Dedifferentiated amniotic fluid mesenchymal stem cell (primary cell): Measurements from ENCODE around the gene IDI1.
"Not testable (repeated sequence)": the region's sequence is repeated elsewhere in the genome, so short reads cannot be mapped to it uniquely, and the experiment has no call there.

Source experiments
- DNase-seq: peaks from one replicate; pipeline ENCODE4 v3.0.0-alpha.2; 2016; ENCODE audit errors: extremely low spot score

IDI1 gene

DNA sequence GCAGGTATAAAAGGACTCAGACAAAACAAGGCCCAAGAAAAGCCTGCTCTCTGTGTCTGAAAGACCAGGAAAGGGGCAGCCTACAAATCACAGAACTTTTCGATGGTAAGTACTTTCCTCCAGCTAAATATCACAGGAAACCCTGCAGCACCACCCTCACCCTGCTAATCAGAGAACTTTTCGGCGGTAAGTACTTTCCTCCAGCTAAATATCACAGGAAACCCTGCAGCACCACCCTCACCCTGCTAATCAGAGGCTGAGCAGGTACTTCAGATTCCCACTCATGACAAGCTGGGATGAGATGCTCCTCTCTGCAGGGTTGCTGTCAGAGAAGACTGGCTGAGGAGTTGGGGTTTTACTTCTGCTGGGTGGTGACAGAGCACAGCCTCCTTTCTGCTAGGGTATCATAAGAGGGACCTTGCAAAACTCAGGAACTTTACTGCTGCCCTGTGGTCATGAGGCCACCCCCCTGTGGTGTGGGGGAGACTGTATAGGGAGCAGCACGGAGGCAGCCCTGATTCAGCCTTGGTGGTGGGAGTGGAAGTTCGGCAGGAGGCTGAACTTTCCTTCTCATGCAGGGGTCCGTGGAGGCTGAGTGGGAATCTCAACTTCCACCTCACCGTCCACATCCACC is 14.4 kb upstream of the IDI1 start:
- DNase-seq = no peak

DNA sequence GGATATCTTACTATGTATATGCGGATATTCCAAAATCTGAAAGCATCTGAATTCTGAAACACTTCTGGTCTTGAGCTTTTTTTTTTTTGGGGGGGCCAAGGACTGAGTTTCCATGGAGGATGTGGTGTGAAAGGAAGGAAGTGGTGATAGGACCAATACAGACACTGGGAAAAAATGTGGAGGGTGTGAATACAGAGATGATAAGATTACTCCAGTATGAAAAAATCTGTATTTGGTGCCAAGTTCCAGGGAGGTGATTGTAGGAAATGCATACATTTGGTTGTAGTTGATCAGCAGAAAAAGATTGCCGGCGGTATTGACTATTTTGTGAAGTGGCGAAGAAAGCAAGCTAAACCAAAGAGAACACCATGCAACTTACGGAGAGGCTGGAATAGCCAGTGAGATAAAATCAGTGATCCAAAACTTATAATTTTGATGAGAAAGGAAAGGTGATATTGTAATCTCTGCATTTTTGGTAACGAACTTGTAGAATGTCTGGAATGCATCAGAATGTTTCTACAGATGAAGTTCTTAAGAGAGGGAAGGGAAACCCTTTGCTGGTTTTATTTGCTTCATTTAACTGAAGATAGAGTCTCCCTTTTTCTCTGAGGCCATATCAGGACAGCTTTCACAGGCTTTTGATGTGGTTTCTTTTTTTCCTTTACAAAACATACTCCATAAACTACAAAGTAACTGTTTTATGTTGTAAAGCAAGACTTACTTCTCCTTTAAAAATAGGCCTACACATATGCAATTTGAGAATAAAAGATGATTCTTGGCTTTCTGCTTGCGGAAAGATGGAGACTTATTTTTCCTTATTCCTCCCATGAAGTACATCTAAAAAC is 13.2 kb upstream of the IDI1 start:
- no peak for DNase-seq

DNA sequence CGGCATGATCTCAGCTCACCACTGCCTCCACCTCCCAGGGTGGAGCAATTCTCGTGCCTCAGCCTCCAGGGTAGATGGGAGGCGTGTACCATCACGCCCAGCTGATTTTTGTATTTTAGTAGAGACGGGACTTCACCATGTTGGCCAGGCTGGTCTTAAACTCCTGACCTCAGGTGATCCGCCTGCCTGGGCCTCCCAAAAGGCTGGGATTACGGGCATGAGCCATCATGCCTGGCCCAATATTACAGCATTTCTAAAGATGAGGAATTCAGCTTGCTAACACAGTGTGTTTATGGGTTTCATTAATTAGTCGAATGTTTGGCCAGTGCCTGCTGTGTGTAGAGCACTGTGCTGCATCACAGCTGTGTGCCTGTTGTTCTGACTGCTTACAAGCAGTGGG is 11.0 kb upstream of the IDI1 start:
- DNase-seq = no peak

DNA sequence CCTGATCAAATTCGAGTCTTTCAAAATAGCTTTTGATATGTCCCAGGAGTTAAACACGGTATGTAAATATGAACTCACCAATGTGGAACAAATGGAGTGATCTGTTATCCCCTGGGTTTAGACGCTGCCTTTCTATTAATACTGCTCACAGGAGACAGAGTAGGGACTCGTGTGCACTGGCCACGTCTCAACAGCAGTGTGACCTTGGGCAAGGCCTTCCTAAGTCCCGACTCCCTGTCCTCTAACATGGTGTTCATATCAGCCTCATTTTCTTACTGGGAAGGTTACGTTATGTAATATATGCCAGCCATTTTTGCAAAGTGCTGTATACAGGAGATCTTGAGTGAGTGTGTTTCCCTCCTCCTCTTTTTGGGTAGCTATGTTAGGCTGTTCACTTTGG is 9.1 kb upstream of the IDI1 start:
- DNase-seq = no peak

DNA sequence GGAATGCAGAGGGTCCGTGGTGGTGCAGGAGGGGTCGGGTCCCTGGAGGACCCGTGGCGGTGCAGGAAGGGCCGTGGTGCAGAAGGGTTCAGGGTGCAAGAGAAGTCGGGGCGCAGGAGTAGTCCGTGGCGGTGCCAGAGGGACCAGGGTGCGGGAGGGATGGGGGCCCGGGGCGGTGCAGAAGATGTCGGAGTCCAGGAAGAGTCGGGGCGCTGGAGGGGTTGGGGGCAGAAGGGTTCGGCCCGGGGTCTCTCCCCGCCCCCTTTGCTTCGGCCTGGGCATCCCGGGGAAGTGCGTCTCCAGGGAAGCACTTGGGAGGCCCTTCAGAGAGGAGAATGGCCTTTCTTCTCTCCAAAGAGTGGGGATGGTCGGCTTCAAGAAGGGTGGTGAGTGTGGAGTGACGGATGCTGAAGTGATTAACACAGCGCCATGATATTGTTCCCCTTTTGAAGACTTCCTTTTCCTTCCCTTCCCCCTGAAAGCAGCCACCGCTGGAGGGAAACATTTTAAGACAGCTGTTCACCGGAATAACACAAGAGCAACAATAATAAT is 8.3 kb upstream of the IDI1 start:
- no peak for DNase-seq

DNA sequence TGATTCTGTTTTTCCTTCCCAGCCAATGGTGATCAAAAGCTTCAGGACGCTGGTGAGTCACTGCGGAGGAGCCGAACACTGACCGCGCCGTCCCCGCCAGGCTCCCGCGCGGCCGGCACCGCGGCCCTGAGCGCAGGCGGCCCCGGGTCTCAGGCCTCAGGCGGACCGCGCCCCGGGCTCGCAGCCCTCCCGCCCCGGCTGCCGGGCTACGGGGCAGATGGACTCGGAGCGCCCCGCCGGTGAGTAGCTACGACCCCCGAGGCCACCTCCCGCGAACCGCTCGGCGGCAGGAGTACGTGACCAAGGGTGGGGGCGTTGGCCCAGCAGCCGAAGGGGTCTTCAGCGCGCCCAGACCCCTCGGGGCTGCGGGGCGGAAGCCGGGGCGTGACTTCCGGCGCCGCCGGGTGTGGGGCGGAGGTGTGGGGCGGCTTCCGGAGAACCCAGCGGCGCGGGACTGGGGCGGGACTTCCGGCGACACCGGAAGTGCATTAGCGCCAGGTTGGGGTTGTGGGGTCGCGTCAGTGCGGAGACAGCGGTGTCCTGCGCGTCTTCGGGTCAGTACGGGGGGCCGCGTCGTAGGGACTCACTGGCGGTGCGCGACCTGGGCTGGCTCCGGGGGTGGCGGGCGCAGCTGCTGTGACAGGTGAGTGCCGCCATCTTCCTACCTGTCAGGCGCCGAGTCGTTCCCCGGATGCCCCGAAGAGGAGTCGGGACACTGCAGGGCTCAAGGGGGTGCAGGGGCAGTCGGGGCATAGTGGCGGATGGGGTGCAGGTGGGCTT is 7.6 kb upstream of the IDI1 start, which contains the start of gene WDR37:
Gene WDR37, plus strand, starts transcription at position 60 of the 780 bp plus-strand sequence. CDS start 15,771 bp downstream, outside the sequence.
- DNase-seq = peak; percentile 70

DNA sequence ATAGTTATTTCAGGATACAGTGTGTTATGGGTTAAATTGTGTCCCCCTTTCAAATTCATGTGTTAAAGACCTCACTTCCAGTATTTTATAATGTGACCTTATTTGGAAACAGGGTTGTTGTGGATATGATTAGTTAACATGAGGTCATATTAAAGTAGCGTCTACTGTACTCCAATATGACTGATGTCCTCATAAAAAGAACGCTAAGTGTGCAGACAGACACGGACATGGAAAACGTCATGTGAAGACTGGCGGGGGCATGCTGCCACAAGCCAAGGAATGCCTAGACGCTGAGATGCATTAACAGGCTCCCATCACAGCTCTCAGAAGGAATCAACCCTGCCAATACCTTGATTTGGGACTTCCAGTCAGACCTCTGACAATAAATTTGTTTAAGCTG is 5.8 kb upstream of the IDI1 start:
- no peak for DNase-seq

DNA sequence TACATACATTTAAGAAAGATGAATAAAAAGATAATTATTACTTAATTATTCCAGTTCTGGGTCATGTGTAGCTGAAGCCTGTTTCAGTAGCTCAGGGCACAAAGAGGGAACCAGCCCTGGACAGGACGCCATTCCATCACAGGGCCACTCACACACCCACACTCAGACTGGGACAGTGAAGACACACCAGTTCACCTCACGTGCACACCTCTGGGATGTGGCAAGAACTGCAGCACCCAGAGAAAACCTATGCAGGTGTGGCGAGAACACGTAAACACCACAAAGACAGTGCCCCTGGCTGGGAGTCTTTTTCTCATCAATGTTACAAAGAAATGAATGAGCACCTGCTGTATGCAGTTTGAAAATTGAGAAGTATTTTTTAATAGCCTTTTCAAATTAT is 1.6 kb upstream of the IDI1 start:
- DNase-seq = no peak

DNA sequence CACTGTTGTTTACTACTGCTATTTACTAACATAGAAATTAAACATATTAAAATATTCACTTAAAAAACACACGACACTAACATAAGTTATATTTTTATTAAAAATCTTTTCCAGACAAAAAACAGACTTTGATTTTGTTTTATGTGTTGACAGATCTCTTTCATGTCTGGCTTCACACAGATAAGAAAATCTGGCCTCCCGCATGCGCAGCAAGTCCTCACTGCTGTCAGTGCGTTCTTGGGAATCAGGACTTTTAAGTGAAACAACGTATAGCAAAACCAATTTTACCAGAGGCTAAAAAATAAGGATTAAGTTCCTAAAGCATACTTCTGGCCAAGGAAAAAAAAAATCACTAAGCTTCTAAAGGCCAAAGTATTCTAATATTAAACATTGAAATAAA is 1.2 kb upstream of the IDI1 start:
- DNase-seq = no peak

DNA sequence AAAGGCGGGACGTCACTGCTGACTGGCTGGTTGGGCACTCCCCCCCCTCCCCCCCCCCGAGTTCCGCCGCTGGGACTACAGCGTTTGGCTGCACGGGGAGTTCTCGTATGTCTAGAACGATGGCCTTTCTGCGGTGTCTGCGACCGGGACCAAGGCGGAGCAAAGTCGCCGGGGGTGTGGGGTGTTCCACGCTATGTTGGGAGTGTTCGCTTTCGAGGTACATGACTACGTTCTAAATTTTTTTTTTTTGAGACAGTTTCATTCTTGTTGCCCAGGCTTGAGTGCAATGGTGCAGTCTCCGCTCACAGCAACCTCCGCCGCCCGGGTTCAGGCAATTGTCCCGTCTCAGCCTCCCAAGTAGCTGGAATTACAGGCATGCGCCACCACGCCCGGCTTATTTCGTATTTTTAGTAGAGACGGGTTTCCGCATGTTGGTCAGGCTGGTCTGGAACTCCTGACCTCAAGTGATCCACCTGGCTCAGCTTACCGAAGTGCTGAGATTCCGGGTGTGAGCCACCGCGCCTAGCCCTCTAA is 573 bp upstream of the IDI1 start:
- peak; percentile 39 for DNase-seq

DNA sequence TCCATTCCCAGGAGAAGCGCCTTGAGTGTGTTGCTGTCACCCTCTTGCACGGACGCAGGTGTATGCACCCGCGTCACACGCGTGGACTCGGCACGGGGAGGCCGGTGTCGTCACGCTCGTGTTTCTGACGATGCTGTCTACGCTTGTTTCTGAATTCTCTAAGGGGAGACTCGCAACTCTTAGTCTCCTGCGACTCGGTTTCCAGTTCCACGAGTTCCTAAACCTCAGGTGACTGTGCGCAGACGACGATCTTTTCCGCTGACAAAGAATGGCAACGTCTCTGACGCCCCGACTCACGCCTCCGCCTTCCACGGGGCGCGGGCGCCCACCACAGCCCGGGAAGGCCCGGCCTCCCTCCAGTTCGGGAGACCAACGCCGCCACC is 579 bp downstream of the IDI1 start:
- no peak for DNase-seq

DNA sequence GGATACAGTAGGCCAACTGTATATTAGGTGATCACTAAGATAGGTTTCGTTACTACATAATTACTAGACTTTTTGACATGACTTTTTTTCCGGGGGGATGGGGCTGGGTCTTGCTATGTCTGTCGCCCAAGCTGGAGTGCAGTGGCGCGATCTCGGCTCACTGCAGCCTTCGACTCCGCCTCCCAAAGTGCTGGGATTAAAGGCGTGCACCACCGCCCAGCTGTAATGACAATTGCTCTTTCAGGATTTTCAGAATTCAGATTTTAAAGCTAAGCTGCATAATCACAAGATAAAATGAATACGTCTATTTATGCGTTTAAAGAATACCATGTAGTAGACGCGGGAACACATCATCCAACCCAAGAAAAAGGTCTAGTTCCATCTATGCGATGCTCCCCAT is 982 bp downstream of the IDI1 start:
- DNase-seq = no peak

DNA sequence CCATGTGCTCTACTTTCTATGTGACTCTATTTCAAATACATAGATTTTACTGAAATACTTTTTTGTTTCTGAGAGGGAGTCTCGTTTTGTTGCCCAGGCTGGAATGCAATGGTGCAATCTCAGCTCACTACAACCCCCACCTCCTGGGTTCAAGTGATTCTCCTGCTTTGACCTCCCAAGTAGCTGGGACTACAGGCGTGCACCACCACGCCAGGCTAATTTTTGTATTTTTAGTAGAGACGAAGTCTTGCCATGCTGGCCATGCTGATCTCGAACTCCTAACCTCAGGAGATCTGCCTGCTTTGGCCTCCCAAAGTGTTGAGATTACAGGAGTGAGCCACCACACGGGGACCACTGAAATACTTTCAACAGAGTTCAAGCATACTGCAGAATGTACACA is 3.5 kb downstream of the IDI1 start:
- no peak for DNase-seq

DNA sequence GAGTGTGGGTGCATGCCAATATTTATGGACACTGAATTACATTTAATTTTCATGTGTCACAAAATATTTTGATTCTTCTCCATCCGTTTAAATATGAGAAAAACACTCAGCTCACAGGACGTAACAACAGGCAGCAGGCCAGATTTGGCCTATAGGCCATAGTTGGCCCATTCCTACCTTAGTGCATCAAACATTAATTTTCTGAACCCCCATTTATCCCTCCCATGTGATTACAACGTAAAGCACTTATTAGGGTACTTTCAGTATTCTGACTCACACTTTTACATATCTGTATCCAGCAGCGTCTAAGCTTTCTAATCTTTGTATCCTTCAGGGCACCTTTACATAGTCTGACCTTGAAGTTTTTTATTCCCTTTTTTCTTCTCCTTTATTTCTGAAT is 4.0 kb downstream of the IDI1 start:
- DNase-seq = no peak

DNA sequence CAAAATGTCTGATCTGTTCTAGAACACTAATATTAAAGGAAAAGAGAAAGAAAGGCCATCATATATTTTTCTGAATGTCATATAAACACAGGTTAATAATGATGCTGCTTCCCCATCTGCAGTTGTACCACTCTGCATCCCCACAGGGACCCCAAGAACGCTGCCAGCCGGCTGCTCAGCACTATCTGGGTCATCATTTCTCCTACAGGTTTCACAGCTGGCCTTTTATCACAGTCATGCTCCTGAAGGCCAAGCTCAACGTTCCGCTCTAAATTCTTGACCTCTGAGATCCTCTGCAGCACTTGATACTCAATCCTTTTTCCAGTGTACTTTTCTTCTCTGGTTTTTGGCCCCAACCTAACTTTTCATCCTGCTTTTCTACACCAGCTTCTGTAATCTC is 4.8 kb downstream of the IDI1 start:
- DNase-seq = no peak

DNA sequence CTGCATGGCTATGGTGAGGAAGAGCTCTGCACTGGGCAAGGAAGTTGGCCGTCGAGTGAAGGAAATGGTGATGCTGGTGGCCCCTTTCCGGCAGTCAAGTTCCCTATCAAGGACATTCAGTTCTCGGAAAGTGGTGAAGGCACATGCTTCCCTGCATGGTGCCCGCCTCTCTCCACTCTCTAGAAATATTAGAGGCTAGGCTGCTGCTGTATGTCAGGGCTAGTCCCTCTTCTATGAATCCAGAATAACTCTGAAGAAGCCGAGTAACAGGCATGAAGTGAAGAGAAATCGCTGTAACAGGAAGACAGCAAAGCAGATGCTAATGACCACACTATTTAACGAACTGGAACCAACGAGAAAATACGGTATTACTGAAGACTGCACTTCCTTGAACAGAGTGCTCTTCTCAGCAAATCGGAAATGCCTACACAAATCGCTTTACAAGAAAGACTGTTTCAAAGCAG is 5.4 kb downstream of the IDI1 start:
- no peak for DNase-seq

DNA sequence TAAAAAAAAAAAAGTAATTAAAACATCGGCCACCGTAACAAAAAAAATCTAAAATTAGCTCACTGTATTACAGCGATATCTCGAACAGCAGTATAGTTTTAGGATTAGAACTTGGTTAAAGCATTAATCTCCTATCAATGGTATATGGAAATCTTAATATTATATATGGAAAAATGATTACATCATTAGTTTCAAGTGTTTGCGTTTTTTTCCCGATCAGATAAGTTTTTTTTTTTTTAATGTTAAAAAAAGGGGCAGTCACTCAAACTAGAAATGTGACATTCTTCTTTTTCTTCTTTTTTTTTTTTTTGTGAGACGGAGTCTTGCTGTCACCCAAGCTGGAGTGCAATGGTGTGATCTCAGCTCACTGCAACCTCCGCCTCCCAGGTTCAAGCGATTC is 7.4 kb downstream of the IDI1 start:
- DNase-seq = no peak

DNA sequence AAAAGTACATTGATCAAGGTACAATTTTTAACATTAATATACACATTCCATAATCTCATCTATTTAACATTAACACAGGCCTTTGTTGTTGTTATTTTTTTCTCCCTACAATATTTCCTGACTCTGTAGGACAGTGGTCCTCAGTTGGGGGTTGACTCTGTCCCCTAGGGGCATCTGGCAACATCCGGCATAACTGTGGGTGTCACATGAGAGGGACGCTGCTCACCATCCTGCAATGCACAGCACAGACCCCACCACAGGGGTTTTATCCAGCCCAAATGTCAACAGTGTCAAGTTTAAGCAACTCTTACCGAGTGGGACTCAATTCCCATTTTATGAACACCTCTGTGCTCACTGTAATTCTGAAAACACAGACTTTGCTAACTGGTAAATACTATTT is 8.8 kb downstream of the IDI1 start:
- DNase-seq = no peak

DNA sequence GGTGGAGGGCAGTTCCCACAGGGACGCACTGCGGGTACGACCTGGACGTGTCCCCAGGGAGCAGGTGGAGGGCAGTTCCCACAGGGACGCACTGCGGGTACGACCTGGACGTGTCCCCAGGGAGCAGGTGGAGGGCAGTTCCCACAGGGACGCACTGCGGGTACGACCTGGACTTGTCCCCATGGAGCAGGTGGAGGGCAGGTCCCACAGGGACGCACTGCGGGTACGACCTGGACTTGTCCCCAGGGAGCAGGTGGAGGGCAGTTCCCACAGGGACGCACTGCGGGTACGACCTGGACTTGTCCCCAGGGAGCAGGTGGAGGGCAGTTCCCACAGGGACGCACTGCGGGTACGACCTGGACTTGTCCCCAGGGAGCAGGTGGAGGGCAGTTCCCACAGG is 10.2 kb downstream of the IDI1 start:
- not testable (repeated sequence) for DNase-seq

DNA sequence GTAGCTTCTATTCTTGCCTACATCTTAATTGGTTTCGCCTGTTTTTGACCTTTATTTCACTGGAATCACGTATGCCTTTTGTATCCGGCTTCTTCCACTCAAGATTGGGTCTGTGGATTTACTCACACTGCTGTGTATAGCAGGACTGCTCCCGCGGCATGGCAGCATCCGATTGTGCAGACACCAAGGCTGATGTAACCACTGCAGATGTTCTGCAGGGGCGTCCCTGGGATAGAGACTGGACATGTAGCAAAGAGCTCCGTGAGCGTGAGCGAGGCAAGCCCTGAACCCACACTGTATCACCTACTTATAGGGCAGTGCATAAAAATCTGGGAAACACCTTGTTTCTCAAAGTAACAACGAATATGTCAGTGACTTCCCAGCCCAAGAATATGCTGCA is 11.8 kb downstream of the IDI1 start:
- DNase-seq = no peak

DNA sequence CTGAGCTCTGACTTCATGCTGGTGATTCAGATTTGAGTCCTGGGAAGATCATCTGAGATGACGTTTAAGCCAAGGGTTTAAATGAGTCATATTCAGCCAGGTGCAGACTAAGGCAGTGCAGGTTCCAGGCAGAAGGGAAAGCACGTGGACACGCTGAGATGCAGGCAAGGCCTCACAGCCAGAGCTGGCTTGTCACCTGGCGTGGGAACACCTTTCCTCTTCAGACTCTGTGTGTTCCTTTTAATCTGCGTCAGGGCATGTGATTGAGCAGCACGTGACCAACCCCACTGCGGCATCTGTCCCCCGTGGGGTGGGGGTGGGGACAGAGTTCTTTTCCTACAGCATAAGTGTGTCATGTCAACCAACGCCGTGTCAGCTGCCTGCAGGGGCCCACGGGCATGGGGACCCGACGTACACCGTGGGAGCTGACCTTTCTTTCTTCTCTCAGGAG is 12.6 kb downstream of the IDI1 start:
- DNase-seq = no peak

DNA sequence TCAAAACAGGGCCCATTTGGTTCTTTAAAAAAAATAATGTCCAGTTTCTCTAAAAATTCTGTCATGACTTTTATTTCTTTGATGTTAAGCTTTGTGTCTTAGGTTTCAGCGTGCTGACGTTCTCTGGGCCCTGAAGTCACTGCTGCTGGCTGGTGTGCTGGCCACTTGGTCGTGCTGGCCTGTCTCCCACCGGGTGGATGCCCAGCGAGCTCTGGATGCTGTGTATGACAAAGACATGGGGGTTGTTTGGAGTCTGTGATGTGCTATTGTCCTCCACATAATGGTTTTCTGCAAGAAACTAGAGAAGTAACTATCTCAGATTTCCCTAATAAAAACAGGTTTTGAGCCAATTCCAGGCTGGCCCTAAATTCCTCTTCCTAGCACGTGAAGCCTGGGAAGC is 13.7 kb downstream of the IDI1 start:
- DNase-seq = no peak
